ENCODE data around the gene PADI3. TPM values are rescaled to one million over a fixed set of nuclear protein-coding genes. Genes with fewer than 3 reads are reported as not detected.

The PADI3 gene
- polyA plus RNA-seq, 3 donors, result 0.01 TPM; not detected in 2

DNA sequence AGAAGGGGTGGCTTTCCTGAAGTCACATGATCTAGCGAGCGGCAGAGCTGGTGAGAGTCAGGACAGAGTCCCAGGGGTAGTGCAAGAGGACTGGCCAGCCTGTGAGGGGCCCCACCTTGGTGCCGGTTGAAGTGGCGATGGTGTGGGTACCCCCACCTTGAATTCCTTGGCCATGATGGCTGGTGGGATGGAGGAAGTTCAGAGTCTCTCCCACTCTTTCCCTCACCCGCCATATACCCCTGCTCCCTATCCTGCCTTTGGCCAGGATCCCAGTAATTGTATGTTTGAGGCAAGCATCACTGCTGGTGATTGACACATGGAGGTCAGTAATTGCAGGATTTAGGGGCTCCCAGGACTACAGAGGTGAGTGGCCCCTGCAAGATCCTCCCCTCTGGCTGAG lies 11.8 kb downstream of the PADI3 start:
- Histone ChIP-seq H3K4me3 (replicated peaks in 1 of 3; ENCODE audit: low read depth in 2 of 3, low read length in 3 of 3) (no peak overlapping the region), H3K9ac (ENCODE audit: insufficient read depth, low read length, poor library complexity, severe bottlenecking) (no peak overlapping the region), H3K9me3 (replicated peaks in 1 of 2; ENCODE audit: control insufficient read depth in 1 of 2, insufficient read depth in 1 of 2, low read length in 2 of 2) (no peaks in the 10 kb centered on the region), H3K27me3 (ENCODE audit: control insufficient read depth in 2 of 2, insufficient read depth in 2 of 2, low read length in 2 of 2) (no peaks in the 10 kb centered on the region), H3K27ac (ENCODE audit: low read depth in 1 of 2, low read length in 2 of 2) (no peak overlapping the region), H3K4me1 (ENCODE audit: control insufficient read depth in 1 of 2, insufficient read depth in 2 of 2, low read length in 2 of 2) (no peaks in the 10 kb centered on the region), H2AFZ (ENCODE audit: insufficient read depth, low read depth, low read length, poor library complexity, severe bottlenecking) (no peak overlapping the region), H3K36me3 (replicated peaks in 1 of 2; ENCODE audit: control insufficient read depth in 1 of 2, insufficient read depth in 2 of 2, low read length in 2 of 2) (no peaks in the 10 kb centered on the region), H4K20me1 (ENCODE audit: insufficient read depth, low read length) (no peaks in the 10 kb centered on the region), H3K4me2 (replicated peaks; ENCODE audit: extremely low read depth, low read length, poor library complexity, severe bottlenecking) (no peak overlapping the region), H3K79me2 (ENCODE audit: insufficient read depth, low read length) (no peaks in the 10 kb centered on the region)
- intact Hi-C loops (cut with micrococcal nuclease), result no loop called here
- no peak overlapping the region for H3K27ac Mint-ChIP-seq
- TF ChIP-seq, protein P1, sequence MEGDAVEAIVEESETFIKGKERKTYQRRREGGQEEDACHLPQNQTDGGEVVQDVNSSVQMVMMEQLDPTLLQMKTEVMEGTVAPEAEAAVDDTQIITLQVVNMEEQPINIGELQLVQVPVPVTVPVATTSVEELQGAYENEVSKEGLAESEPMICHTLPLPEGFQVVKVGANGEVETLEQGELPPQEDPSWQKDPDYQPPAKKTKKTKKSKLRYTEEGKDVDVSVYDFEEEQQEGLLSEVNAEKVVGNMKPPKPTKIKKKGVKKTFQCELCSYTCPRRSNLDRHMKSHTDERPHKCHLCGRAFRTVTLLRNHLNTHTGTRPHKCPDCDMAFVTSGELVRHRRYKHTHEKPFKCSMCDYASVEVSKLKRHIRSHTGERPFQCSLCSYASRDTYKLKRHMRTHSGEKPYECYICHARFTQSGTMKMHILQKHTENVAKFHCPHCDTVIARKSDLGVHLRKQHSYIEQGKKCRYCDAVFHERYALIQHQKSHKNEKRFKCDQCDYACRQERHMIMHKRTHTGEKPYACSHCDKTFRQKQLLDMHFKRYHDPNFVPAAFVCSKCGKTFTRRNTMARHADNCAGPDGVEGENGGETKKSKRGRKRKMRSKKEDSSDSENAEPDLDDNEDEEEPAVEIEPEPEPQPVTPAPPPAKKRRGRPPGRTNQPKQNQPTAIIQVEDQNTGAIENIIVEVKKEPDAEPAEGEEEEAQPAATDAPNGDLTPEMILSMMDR (IDR thresholded peaks at IDR 0.05), result no peak
- H3K27me3 Mint-ChIP-seq (ENCODE audit: low read depth in 3 of 3), result peaks cover 0 to 3% (median 2%) of the 10 kb centered on the region in 3 donors
- no peak overlapping the region for H3K4me3 Mint-ChIP-seq
- H3K36me3 Mint-ChIP-seq, result no peaks in the 10 kb centered on the region
- no peak for DNase-seq
- WGBS (ENCODE audit: insufficient coverage), result 100% methylated on average over 1 of the region's 5 CpGs
- H3K4me1 Mint-ChIP-seq, result peaks cover 5% of the 10 kb centered on the region
- peaks cover 0 to 2% (median 0%) of the 10 kb centered on the region in 7 donors for H3K9me3 Mint-ChIP-seq

DNA sequence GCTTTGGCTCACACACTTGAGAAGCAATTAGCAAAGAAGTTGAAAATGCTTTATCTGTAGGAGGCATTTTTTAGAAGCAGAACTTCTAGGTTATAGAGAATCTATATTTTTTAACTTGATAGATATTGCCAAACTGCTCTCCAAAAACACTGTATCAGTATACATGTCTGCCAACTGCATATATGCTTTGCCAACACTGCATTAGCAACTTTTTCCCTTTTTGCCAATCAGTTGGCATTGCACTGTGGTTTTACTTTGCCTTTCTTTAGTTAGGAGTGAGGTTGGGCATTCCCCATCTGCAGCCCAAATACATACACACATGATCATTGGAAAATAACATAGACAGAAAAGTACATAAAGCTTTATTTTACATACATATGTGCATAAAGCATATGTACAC lies 15.0 kb downstream of the PADI3 start:
- no peaks in the 10 kb centered on the region for H3K79me2 ChIP-seq (ENCODE audit: insufficient read depth, low read length)
- no peak overlapping the region for H3K9ac ChIP-seq (ENCODE audit: insufficient read depth, low read length, poor library complexity, severe bottlenecking)
- intact Hi-C loops (cut with micrococcal nuclease), result no loop called here
- H3K4me1 ChIP-seq (ENCODE audit: control insufficient read depth in 1 of 2, insufficient read depth in 2 of 2, low read length in 2 of 2), result no peaks in the 10 kb centered on the region
- no peak overlapping the region for H2AFZ ChIP-seq (ENCODE audit: insufficient read depth, low read depth, low read length, poor library complexity, severe bottlenecking)
- no peaks in the 10 kb centered on the region for H3K9me3 ChIP-seq (replicated peaks in 1 of 2; ENCODE audit: control insufficient read depth in 1 of 2, insufficient read depth in 1 of 2, low read length in 2 of 2)
- H3K36me3 ChIP-seq (replicated peaks in 1 of 2; ENCODE audit: control insufficient read depth in 1 of 2, insufficient read depth in 2 of 2, low read length in 2 of 2), result no peaks in the 10 kb centered on the region
- Mint-ChIP-seq H3K4me3 (no peak overlapping the region), H3K4me1 (no peaks in the 10 kb centered on the region), H3K9me3 (peaks cover 0 to 2% (median 0%) of the 10 kb centered on the region in 7 donors), H3K27me3 (ENCODE audit: low read depth in 3 of 3) (peaks cover 0 to 3% (median 2%) of the 10 kb centered on the region in 3 donors), H3K27ac (no peak overlapping the region), H3K36me3 (no peaks in the 10 kb centered on the region)
- no peak overlapping the region for H3K4me3 ChIP-seq (replicated peaks in 1 of 3; ENCODE audit: low read depth in 2 of 3, low read length in 3 of 3)
- no peak for DNase-seq
- H3K27me3 ChIP-seq (ENCODE audit: control insufficient read depth in 2 of 2, insufficient read depth in 2 of 2, low read length in 2 of 2), result no peaks in the 10 kb centered on the region
- no peaks in the 10 kb centered on the region for H4K20me1 ChIP-seq (ENCODE audit: insufficient read depth, low read length)
- no peak overlapping the region for H3K27ac ChIP-seq (ENCODE audit: low read depth in 1 of 2, low read length in 2 of 2)
- TF ChIP-seq, protein P1 (IDR thresholded peaks at IDR 0.05), result no peak
- no peak overlapping the region for H3K4me2 ChIP-seq (replicated peaks; ENCODE audit: extremely low read depth, low read length, poor library complexity, severe bottlenecking)

Data from CD14-positive monocyte (primary cell).